ENCODE measurements around the gene TAF8.

- TF ChIP-seq, protein P1, sequence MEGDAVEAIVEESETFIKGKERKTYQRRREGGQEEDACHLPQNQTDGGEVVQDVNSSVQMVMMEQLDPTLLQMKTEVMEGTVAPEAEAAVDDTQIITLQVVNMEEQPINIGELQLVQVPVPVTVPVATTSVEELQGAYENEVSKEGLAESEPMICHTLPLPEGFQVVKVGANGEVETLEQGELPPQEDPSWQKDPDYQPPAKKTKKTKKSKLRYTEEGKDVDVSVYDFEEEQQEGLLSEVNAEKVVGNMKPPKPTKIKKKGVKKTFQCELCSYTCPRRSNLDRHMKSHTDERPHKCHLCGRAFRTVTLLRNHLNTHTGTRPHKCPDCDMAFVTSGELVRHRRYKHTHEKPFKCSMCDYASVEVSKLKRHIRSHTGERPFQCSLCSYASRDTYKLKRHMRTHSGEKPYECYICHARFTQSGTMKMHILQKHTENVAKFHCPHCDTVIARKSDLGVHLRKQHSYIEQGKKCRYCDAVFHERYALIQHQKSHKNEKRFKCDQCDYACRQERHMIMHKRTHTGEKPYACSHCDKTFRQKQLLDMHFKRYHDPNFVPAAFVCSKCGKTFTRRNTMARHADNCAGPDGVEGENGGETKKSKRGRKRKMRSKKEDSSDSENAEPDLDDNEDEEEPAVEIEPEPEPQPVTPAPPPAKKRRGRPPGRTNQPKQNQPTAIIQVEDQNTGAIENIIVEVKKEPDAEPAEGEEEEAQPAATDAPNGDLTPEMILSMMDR (IDR thresholded peaks at IDR 0.05), result no peak
- TF ChIP-seq POLR2A (IDR thresholded peaks at IDR 0.05), result no peak
Observed at GRCh38 chr6:42135722-42136121, 85.4 kb downstream of the TAF8 start.
